ENCODE data around the gene ZC4H2.

- TF ChIP-seq CTCF (IDR thresholded peaks at IDR 0.05), result no peak
- no peak for TF ChIP-seq POLR2AphosphoS5 (IDR thresholded peaks at IDR 0.05)
- TF ChIP-seq POLR2A (IDR thresholded peaks at IDR 0.05), result no peak
Measured at GRCh38 chrX:64977051-64977450, 801 bp upstream of the ZC4H2 start.

Measured in prostate gland (tissue), 2 donors.